ENCODE measurements around the gene RPS6KA2.
A peak's percentile ranks its signal among the peaks of the same experiment; 100 is the strongest.
"Not testable (repeated sequence)": the region's sequence is repeated elsewhere in the genome, so short reads cannot be mapped to it uniquely, and the experiment has no call there.

GRCh38 chr6:166383802-166384363, 243.2 kb downstream of the RPS6KA2 start:
- peak in 1 of 3 experiments; percentile 15 for TF ChIP-seq CTCF (optimal IDR thresholded peaks at IDR 0.05 in 1 of 3, IDR thresholded peaks at IDR 0.05 in 1 of 3, conservative IDR thresholded peaks at IDR 0.05 in 1 of 3; ENCODE audit: extremely low read depth in 1 of 3, insufficient read depth in 2 of 3, low read length in 3 of 3)
- TF ChIP-seq EZH2 (IDR thresholded peaks at IDR 0.05; ENCODE audit: low read length), result not testable (repeated sequence)
